ENCODE results near the gene KIF18A. TPM values are rescaled to one million over a fixed set of nuclear protein-coding genes. Genes with fewer than 3 reads are reported as not detected.
A peak's percentile ranks its signal among the peaks of the same experiment; 100 is the strongest.

KIF18A gene
- total RNA-seq, 1 experiment from 2014 or later, result 41.1 TPM

GRCh38 chr11:27996066-27996465 lies 111.9 kb downstream of the KIF18A start:
- no peak for DNase-seq (ENCODE audit: low read depth in 1 of 2, low spot score in 2 of 2)
- H3K36me3 ChIP-seq, result no peaks in the 10 kb centered on the region
- peaks cover under 1% of the 10 kb centered on the region for H3K9me3 ChIP-seq (replicated peaks)
- H3K4me1 ChIP-seq (replicated peaks), result no peaks in the 10 kb centered on the region
- no peak overlapping the region for H3K4me3 ChIP-seq
- H3K27ac ChIP-seq, result no peak overlapping the region
- no peaks in the 10 kb centered on the region for H3K27me3 ChIP-seq (replicated peaks)

- Histone ChIP-seq H3K27ac (no peak overlapping the region), H3K4me1 (replicated peaks) (no peaks in the 10 kb centered on the region), H3K27me3 (replicated peaks) (no peaks in the 10 kb centered on the region), H3K36me3 (no peaks in the 10 kb centered on the region), H3K4me3 (no peak overlapping the region), H3K9me3 (replicated peaks) (no peaks in the 10 kb centered on the region; the same call in 1 of the 2 replicates)
- no peak for DNase-seq (ENCODE audit: low read depth in 1 of 2, low spot score in 2 of 2)
Observed at GRCh38 chr11:27995083-27995482, 112.9 kb downstream of the KIF18A start.

DNA sequence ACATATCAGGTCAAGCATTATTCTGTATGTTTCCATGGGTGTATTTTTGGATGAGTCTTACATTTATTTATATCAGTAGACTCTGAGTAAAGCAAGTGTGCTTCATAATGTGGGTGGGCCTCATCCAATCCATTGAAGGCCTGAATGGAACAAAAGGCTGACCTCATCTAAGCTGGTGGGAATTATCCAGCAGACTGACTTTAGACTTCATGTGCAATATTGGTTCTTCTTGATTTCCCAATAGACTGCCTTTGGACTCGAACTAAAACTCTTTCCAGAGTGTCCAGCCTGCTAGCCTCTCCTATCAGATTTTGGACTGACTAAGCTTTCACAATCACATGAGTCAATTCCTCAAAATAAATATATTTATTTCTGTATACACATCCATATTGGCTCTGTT lies 116.2 kb downstream of the KIF18A start:
- Histone ChIP-seq H3K4me1 (replicated peaks) (no peaks in the 10 kb centered on the region), H3K4me3 (no peak overlapping the region), H3K27ac (no peak overlapping the region), H3K27me3 (replicated peaks) (no peaks in the 10 kb centered on the region), H3K36me3 (no peaks in the 10 kb centered on the region), H3K9me3 (replicated peaks) (no peaks in the 10 kb centered on the region)
- DNase-seq (ENCODE audit: low read depth in 1 of 2, low spot score in 2 of 2), result no peak

DNA sequence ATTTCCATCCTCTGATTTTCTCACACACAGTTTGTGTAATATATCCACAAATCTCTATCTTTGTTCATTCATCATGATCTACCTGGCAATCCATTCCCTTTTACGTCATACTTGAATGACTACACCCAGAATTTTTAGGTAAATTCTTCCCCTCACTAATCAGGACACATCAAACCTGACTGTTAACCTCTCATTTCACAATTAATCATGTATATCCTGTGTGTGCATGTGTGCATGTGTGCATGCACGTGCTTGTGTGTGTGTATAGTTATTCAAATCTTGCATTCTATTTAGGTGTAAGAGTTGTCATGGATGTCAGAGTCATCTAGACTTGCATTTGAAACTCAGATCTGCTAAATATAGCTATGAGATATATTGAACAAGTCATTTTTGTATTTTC lies 130.4 kb downstream of the KIF18A start:
- Histone ChIP-seq H3K4me1 (replicated peaks) (peaks cover 7% of the 10 kb centered on the region), H3K27me3 (replicated peaks) (no peaks in the 10 kb centered on the region), H3K4me3 (no peak overlapping the region), H3K9me3 (replicated peaks) (no peaks in the 10 kb centered on the region), H3K27ac (no peak overlapping the region), H3K36me3 (no peaks in the 10 kb centered on the region)
- DNase-seq (ENCODE audit: low read depth in 1 of 2, low spot score in 2 of 2), result no peak

- Histone ChIP-seq H3K4me3 (no peak overlapping the region), H3K9me3 (replicated peaks) (no peaks in the 10 kb centered on the region), H3K27ac (no peak overlapping the region), H3K36me3 (no peaks in the 10 kb centered on the region), H3K27me3 (replicated peaks) (no peaks in the 10 kb centered on the region), H3K4me1 (replicated peaks) (peaks cover 7% of the 10 kb centered on the region)
- DNase-seq (ENCODE audit: low read depth in 1 of 2, low spot score in 2 of 2), result peak in 1 of 2 experiments; percentile 29
Observed at GRCh38 chr11:27977031-27977430, 130.9 kb downstream of the KIF18A start.

- Histone ChIP-seq H3K4me1 (replicated peaks) (peaks cover 7% of the 10 kb centered on the region), H3K4me3 (no peak overlapping the region), H3K36me3 (no peaks in the 10 kb centered on the region), H3K27ac (no peak overlapping the region), H3K27me3 (replicated peaks) (no peaks in the 10 kb centered on the region), H3K9me3 (replicated peaks) (no peaks in the 10 kb centered on the region)
- DNase-seq (ENCODE audit: low read depth in 1 of 2, low spot score in 2 of 2), result no peak
Observed at GRCh38 chr11:27976262-27976661, 131.7 kb downstream of the KIF18A start.

DNA sequence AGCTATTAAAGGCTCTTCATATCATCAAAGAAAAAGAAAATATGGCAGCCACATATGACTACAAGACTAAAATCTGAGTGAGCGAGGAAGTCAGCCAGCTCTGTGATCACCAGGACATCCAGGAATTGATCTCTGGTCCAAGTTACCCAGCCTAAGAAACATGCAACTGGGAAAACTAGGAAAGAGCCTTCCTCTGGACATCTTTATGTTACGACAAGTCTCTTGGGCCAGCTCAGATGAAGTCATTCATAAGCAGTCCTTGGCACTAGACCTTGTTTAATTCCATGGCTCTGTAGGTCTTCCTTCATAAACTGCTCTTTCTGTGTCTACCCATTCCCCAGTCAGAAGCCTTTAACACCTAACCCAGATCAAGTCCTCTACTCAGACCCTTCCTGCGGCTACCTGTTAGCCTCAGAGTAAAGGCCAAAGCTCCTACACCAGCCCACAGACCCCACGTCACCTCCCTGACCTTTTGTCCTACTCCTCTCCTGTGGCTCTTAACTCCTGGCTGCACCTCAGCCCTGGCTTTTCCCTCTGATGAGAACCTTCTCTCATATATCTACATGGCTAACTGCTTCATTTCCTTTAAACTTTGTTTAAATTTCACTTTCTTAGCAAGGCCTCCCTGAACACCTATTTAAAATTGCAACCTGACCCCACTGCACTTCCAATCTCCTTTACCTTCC lies 134.0 kb downstream of the KIF18A start:
- no peak for DNase-seq (ENCODE audit: low read depth in 1 of 2, low spot score in 2 of 2)
- no peaks in the 10 kb centered on the region for H3K9me3 ChIP-seq (replicated peaks)
- H3K36me3 ChIP-seq, result no peaks in the 10 kb centered on the region
- no peak overlapping the region for H3K4me3 ChIP-seq
- no peak overlapping the region for H3K27ac ChIP-seq
- H3K27me3 ChIP-seq (replicated peaks), result no peaks in the 10 kb centered on the region
- H3K4me1 ChIP-seq (replicated peaks), result peaks cover 7% of the 10 kb centered on the region

DNA sequence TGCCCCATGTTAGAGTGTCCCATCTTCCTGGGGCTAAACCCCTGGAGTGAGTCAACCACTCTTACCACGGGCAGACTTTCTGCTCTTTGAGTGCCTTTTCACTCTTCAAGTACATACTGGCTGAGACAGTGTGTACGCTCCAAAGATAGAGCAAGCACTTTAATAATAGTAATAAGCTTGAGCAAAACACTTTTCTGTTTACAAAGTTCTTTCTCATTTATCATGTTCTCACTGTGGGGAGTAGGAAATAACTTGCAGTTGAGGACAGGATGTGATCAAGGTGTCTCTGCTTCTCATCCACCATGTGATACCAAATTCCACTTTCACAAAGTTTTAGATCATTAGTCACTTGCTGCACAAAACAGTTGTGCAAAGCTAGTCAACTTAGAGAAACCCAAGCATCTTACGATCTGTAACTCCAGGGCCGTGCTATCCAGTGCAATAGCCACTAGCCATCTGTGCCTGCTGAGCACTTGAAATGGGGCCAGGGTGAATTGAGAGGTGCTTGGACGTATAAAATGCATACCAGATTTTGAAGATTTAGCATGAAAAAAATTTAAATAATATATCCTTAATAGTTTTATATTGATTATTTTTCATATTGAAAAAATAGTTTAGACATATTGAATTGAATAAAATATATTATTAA lies 135.3 kb downstream of the KIF18A start:
- no peak for DNase-seq (ENCODE audit: low read depth in 1 of 2, low spot score in 2 of 2)
- Histone ChIP-seq H3K27ac (no peak overlapping the region), H3K4me3 (no peak overlapping the region), H3K9me3 (replicated peaks) (no peaks in the 10 kb centered on the region), H3K36me3 (no peaks in the 10 kb centered on the region), H3K27me3 (replicated peaks) (no peaks in the 10 kb centered on the region), H3K4me1 (replicated peaks) (peaks cover 7% of the 10 kb centered on the region)

GRCh38 chr11:27971171-27971570 lies 136.8 kb downstream of the KIF18A start:
- H3K4me1 ChIP-seq (replicated peaks), result no peaks in the 10 kb centered on the region
- no peaks in the 10 kb centered on the region for H3K9me3 ChIP-seq (replicated peaks)
- DNase-seq (ENCODE audit: low read depth in 1 of 2, low spot score in 2 of 2), result no peak
- no peaks in the 10 kb centered on the region for H3K27me3 ChIP-seq (replicated peaks)
- H3K4me3 ChIP-seq, result no peak overlapping the region
- no peak overlapping the region for H3K27ac ChIP-seq
- H3K36me3 ChIP-seq, result no peaks in the 10 kb centered on the region

Other genes with a start within 250 kb of the KIF18A start
- 13.2 and 15.8 TPM in 2 replicates for gene METTL15, start 232 bp upstream of the KIF18A start, total RNA-seq (2014; rRNA removed; shearing (Covaris generic))